GM19395 (cell line): Measurements from ENCODE around the gene DCAF4.

Experiments used
- ATAC-seq: cut with Tn5 transposase; IDR thresholded peaks from one replicate; pipeline ENCODE4 v1.9.1; 2021; ENCODE audit warnings: mild to moderate bottlenecking, moderate library complexity; ENCODE audit not compliant: unreplicated experiment

The DCAF4 gene

DNA sequence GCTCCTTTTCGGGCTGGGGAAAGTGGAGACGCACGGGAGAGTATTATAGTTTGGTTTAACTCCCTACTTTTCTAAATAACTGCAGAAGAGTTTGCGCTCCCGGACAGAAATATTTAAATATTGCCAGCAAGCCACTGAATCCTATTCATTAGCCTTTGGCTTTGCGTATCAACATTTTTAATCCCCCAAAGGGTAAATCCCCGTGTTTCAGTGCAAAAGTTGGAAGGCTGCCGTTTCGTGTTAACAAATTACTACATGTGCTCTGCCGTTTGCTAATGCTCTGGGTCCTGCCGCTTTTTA lies 32.0 kb upstream of the DCAF4 start:
- no peak for ATAC-seq

DNA sequence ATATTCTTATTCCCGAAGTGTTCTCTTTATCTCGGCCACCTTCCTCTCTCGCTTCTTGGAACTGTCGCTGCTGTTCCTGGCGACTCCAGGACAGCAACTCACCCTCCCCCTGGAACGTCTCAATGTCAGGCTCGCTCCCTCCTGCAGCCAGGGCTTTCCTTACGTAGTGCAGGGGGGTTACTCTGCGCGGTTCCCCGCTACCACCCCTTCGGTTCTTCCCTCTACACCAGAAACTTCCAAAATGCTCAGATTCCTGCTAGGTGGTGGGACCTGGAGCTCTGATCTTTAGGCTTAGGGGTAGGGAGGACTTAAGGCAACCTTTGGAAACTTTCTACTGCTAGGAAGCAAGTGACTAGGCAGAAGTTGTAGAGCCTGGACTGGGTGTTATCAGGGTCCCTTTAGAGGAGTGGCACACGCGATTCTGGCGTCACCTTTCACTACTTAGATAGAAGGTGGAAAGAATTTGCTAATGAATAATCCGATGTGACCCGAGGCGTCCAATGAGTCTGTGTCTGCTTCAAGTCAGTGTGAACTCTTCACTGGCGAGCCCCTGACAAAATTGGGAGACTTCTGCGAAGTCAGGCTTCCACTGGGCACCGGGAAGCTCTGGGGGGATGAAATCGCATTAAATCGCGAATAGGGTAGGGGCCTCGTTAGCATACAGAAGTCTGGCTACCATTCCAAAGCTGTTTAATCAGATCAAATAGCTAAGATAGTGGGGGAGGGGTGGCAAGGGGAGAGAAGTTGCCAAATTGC lies 31.5 kb upstream of the DCAF4 start:
- ATAC-seq: no peak

DNA sequence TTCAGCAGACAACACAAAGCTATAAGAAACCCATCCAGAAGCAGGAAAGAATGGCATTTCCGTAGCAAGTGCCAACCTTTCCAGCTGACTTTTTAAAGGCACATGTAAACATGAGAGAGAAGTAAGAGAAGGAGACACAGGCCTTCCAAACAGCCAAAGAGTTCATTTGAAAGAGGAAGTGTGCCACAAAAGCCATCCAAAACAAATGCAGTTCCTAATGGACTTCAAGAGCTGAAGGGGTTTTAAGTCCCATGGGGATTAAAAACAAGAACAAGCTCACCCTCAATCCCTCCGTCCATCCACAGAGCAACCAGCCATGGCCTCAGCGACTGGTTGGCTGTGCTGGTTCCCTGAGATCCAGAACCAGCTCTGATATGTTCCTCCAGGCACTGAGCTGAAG lies 27.8 kb upstream of the DCAF4 start:
- no peak for ATAC-seq

GRCh38 chr14:72901361-72901760 lies 24.9 kb upstream of the DCAF4 start:
- ATAC-seq: no peak

- ATAC-seq: no peak
Observed at GRCh38 chr14:72902801-72903530, 23.3 kb upstream of the DCAF4 start.

- ATAC-seq: no peak
Observed at GRCh38 chr14:72903716-72904115, 22.5 kb upstream of the DCAF4 start.

GRCh38 chr14:72904218-72904617 lies 22.0 kb upstream of the DCAF4 start:
- ATAC-seq: no peak

GRCh38 chr14:72904840-72905561 lies 21.3 kb upstream of the DCAF4 start:
- no peak for ATAC-seq

- no peak for ATAC-seq
Observed at GRCh38 chr14:72906316-72906715, 19.9 kb upstream of the DCAF4 start.

DNA sequence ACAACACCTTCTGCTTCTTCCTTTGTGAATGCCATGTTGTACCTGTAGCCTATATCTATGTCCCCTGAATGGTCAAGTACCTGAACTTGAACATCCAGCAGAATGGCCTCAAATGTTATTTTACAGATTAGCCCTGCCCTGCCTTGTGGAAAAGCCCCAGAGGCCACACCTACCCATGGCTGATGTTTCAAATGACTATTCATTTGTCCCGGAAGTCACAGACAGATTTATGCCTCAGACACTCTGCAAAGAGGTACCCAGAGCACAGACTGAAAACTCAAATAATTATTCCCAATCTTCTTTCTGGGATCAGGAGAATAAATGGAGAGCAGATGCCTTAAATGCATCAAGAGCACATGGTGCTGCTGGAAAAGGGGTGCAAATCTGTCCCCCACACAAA lies 19.4 kb upstream of the DCAF4 start:
- ATAC-seq: no peak

GRCh38 chr14:72907886-72908285 lies 18.4 kb upstream of the DCAF4 start:
- no peak for ATAC-seq

DNA sequence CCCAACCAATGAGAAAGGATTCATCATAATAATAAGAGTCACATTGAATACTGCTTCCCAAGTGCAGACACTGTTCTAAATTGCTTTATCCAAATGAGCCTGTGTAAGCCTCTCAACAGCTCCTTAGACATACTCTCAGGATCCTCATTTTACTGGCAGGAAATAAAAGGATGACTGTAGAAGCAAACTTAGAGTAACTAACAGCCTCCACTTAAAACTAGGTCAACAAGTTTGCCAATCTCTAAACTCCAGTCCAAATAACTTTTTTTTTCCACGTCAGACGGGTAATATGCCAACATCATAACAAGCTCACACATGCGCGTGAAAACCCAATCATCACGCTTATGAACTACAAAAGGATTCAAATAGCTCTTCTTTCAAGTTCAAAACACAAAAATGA lies 17.1 kb upstream of the DCAF4 start:
- no peak for ATAC-seq

GRCh38 chr14:72913809-72914208 lies 12.5 kb upstream of the DCAF4 start:
- no peak for ATAC-seq

- no peak for ATAC-seq
Observed at GRCh38 chr14:72916174-72916573, 10.1 kb upstream of the DCAF4 start.

- ATAC-seq: no peak
Observed at GRCh38 chr14:72917094-72917802, 9.0 kb upstream of the DCAF4 start.

GRCh38 chr14:72920008-72920407 lies 6.3 kb upstream of the DCAF4 start:
- no peak for ATAC-seq

- no peak for ATAC-seq
Observed at GRCh38 chr14:72921396-72921795, 4.9 kb upstream of the DCAF4 start.

- ATAC-seq: no peak
Observed at GRCh38 chr14:72924337-72924736, 1.9 kb upstream of the DCAF4 start.

GRCh38 chr14:72925171-72925759 lies 999 bp upstream of the DCAF4 start:
- no peak for ATAC-seq

GRCh38 chr14:72925815-72926291 lies 411 bp upstream of the DCAF4 start:
- ATAC-seq: peak; percentile 34

- no peak for ATAC-seq
Observed at GRCh38 chr14:72928872-72929271, 2.6 kb downstream of the DCAF4 start.
